SH-SY5Y (cell line): ENCODE results near the gene ARHGAP21.

Experiments used
- GATA2 ChIP-seq: IDR thresholded peaks from 2 replicates; pipeline ENCODE4 v1.6.1; 2011; ENCODE audit warnings: mild to moderate bottlenecking, low read depth, low read length
- GATA3 ChIP-seq: IDR thresholded peaks from 2 replicates; pipeline ENCODE4 v1.6.1; 2011; ENCODE audit warnings: low read depth, mild to moderate bottlenecking, low read length, moderate library complexity

Gene ARHGAP21

DNA sequence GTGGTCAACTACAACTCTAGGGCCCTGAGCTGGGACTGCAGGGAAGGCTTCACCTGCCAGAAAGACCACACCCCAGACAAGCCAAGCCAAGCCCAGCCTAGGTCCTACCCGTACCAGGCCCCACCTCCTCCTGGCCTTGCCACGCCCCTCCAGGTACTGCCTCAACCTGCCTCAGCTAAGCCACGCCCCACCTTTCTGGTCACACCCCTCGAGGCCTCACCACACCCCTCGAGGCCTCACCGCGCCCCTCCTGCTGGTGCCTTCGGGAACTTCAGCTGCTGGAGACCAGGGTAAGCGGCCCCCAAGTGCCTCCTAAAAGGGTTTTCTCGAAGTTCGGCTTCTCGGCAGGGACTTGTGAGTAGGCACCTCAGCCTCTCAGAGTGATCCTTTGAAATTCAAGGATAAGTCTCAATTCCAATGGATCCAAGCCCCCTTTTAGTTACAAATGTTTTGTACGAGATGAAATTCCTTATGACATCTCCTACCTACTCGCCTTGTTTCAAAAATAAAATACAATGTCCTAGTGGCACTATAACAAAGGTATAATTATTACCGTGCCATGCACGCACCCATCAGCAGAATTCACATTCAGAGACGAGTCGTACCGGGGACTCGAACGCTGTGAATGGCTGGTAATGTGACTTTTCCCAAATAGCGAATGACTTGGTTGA is 171.2 kb downstream of the ARHGAP21 start:
- no peak for TF ChIP-seq GATA3
- no peak for TF ChIP-seq GATA2

DNA sequence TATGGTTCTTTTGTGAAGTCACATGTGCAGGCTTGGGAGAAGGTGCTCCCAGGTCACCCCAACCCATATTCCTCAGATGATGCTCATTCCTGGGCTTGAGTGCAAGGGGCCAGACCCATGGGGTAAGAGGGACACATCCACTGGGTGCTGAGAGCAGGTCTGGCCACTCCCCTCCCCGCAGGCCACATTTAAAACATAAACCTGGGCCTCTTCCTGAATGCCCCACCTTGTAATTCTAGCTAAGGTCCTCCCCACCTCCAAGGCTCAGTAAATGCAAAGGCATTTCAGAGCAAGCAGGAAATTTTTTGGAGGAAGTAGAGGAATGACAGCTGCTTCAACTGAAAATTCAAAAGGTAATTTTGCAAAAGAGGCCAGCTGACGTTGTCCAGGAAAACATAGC is 172.5 kb downstream of the ARHGAP21 start:
- TF ChIP-seq GATA3, result no peak
- TF ChIP-seq GATA2, result no peak

DNA sequence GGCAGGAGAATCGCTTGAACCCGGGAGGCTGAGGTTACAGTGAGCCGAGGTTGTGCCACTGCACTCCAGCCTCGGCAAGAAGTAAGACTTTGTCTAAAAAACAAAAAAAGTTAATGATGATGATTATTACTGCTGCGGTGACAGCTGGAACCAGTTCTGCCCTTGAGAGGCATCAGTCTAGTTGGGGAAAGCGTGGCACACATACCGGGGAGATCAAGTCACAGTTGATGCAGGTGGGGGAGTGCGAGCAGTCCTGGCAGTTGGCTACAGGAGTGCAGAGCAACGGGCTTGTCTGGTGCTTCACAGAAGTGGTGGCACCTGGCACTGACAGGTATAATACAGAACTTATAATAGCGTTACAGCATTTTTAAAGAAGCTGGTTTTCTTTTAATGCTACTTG is 173.0 kb downstream of the ARHGAP21 start:
- TF ChIP-seq GATA2 (no peak), GATA3 (no peak)

DNA sequence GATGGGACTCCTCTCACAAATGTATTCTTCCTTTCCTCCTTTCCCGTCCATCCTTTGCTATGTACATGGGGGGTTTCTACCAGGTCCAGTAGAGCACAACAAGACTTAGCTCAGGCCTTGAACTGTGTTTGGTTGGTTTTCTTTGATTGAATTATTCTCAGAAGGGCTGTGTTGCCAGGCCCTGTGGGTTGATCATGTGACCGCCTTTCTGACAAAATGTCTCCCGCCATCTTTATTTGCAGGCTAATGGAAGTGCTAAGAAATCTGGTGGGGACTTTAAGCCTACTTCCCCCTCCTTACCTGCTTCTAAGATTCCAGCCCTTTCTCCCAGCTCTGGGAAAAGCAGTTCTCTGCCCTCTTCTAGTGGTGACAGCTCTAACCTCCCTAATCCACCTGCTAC is 178.1 kb downstream of the ARHGAP21 start:
- TF ChIP-seq GATA2, result no peak
- TF ChIP-seq GATA3, result no peak

DNA sequence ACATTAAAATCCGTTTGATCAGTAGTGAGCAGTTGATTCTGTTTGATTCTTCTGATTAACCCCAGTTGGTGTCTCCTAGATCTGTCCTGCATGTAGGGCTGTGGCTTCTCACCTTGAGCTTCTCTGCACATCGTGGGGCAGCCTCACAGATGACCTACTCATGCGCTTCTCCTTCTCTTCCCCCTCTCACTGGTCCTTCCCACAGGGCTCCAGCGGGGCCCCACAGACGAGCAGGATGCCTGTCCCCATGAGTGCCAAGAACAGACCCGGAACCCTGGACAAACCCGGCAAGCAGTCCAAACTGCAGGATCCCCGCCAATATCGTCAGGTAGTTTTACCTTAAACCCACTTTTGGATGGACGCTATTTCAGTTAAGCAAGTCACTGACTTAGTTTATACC is 178.9 kb downstream of the ARHGAP21 start:
- TF ChIP-seq GATA3 (no peak), GATA2 (no peak)

DNA sequence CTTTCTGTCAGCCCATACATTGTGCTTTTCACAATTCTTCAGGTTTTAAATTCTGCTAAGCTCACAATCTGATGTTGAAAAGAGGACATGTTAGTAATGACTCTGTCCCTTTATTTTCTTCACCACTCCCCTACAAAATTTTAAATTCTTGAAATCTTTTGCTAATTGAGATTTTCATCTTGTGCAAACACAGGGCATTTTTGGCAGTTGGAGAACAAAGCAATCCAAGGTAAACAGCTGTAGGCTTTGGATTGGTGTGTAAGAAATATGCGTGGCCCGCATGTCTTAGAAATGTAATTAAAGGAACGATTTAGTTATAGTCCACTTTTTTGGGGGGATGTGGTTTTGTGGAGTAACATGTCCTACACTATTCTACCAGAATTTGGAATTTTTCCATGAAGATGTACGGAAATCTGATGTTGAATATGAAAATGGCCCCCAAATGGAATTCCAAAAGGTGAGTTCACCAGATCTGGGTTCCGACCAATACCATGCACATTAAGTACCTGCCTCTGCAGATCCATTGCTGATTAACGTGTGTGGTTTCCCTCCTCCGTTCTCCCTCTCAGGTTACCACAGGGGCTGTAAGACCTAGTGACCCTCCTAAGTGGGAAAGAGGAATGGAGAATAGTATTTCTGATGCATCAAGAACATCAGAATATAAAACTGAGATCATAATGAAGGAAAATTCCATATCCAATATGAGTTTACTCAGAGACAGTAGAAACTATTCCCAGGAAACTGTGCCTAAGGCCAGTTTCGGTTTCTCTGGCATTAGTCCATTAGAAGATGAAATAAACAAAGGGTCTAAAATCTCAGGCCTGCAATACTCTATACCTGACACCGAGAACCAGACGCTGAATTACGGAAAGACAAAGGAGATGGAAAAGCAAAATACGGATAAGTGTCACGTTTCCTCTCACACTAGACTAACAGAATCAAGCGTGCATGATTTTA is 181.1 kb downstream of the ARHGAP21 start:
- no peak for TF ChIP-seq GATA3
- no peak for TF ChIP-seq GATA2

DNA sequence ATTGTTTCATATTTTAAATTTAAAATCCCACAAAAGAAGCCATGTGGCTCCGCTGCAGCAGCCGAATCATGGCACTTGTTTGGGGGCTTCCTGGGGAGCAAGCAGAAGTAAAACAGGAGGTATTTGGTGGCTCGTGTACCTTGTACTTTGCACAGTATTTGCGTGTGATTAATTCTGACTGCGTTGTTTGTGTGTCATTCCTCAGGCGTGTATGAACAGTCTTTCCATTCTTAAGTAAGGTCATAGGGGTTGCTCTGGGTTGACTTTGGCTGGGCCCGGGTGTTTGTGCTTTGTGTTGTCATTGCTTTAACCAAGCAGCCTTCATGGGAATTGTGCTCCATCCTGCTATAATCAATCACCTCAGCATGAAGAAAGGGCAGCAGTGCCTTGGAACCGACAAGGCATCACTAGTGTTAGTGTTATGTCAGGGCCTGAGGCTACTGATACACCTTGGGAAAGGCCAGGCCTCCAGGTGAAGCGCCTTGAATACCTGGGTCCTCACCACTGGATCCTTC is 182.4 kb downstream of the ARHGAP21 start:
- no peak for TF ChIP-seq GATA2
- no peak for TF ChIP-seq GATA3

DNA sequence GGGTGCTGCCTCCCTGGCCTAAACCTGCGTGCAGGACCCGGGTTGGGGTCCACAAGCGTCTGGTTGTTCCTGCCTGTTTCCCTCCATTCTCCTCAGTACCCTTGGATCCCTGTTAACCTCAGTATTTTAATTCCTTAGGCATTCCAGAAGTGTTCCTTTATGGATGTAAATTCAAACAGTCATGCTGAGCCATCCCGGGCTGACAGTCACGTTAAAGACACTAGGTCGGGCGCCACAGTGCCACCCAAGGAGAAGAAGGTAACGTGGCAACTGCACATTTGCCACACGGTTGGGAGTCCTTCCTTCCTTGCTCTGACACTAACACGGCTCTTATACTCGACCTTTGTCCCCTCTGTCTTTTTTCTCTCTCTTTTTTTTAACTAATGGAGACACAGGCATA is 187.1 kb downstream of the ARHGAP21 start:
- no peak for TF ChIP-seq GATA2
- TF ChIP-seq GATA3, result no peak

DNA sequence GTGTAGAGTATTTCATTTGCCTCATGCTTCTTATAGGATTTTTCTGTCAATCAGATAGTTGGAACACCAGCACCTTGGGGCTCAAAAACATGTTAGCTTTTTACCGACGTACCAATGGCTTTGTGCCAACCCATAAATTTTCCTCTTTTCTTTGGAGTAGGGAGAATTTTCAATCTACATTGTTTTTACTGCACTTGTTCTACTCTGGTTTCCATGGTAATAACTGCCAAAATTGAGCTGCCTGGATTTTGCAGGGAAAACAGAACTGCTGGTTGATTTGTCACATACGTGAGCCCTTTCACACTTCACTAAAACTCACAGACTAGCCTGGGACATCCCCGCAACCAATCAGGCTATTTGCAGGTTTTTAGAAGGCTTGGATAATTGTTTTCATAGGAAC is 189.7 kb downstream of the ARHGAP21 start:
- TF ChIP-seq GATA3, result no peak
- TF ChIP-seq GATA2, result no peak
